Fibroblast of villous mesenchyme (primary cell): ENCODE data around the gene ACSBG1. TPM values are rescaled to one million over a fixed set of nuclear protein-coding genes. Genes with fewer than 3 reads are reported as not detected.

ENCODE experiments used
- DNase-seq: peaks from one replicate; pipeline ENCODE4 v3.0.0-alpha.2; 2010; ENCODE audit warnings: low read depth
- H3K4me3 ChIP-seq: 2 replicates; pipeline ENCODE4 v1.5.1; 2011; ENCODE audit warnings: low read depth, mild to moderate bottlenecking, low read length
- CTCF ChIP-seq: IDR thresholded peaks from 2 replicates; pipeline ENCODE4 v1.5.1; 2012; ENCODE audit warnings: low read depth, mild to moderate bottlenecking, low read length; ENCODE audit not compliant: insufficient read depth
- total RNA-seq: library from RNA; depleted of rRNA; stranded (reverse); fragments of >200 nt; gene quantifications from 2 replicates; pipeline ENCODE4 v1.2.3, GENCODE V29; 2012

ACSBG1 gene
- total RNA-seq, 1 donor, result under 0.01 TPM

- no peak for TF ChIP-seq CTCF
- DNase-seq, result peak; percentile 34
- H3K4me3 ChIP-seq, result no peak overlapping the region
Measured at GRCh38 chr15:78204351-78205309, 29.7 kb downstream of the ACSBG1 start.

- DNase-seq, result no peak
Measured at GRCh38 chr15:78203346-78204225, 30.8 kb downstream of the ACSBG1 start.

GRCh38 chr15:78201281-78202190, 32.8 kb downstream of the ACSBG1 start:
- no peak overlapping the region for H3K4me3 ChIP-seq
- DNase-seq, result no peak
- TF ChIP-seq CTCF, result no peak

More at GRCh38 chr15:78203346-78204225, 30.8 kb downstream of the ACSBG1 start:
- no peak for TF ChIP-seq CTCF
- no peak overlapping the region for H3K4me3 ChIP-seq

GRCh38 chr15:78200276-78200930, 34.0 kb downstream of the ACSBG1 start:
- DNase-seq, result no peak
- TF ChIP-seq CTCF, result no peak
- H3K4me3 ChIP-seq, result no peak overlapping the region

GRCh38 chr15:78197632-78198031, 36.7 kb downstream of the ACSBG1 start:
- DNase-seq, result no peak
- H3K4me3 ChIP-seq, result no peak overlapping the region
- TF ChIP-seq CTCF, result no peak
